Psoas muscle (tissue), 8 donors: Measurements from ENCODE around the gene PDE8A. TPM values are rescaled to one million over a fixed set of nuclear protein-coding genes. Genes with fewer than 3 reads are reported as not detected.

Experiments
- ATAC-seq, 4 donors: fragments of 200-7000 bp; cut with Tn5 transposase; one replicate each; pipeline ENCODE4 v1.9.1; 2020; ENCODE audit warnings: moderate library complexity in 3 of 4, mild to moderate bottlenecking in 2 of 4
- DNase-seq, 2 donors: peaks; one replicate each; pipeline ENCODE4 v3.0.0-alpha.2; 2020
- H3K27ac ChIP-seq: fragments of 200-600 bp; one replicate; pipeline ENCODE4 v1.8.0; 2022
- H3K27me3 ChIP-seq, 3 donors: fragments of 200-600 bp in 1 of 3; one replicate each; pipeline versions ENCODE4 v1.6.1 to v1.8.0; 2013 to 2022; ENCODE audit warnings: low read length in 2 of 3, mild to moderate bottlenecking in 2 of 3, moderate library complexity in 1 of 3; ENCODE audit not compliant: insufficient read depth in 3 of 3
- H3K36me3 ChIP-seq, 2 donors: fragments of 200-600 bp in 1 of 2; one replicate each; pipeline versions ENCODE4 v1.6.1 to v1.8.0; 2013 to 2022; ENCODE audit warnings: low read depth in 1 of 2, mild to moderate bottlenecking in 1 of 2, moderate library complexity in 1 of 2; ENCODE audit not compliant: insufficient read depth in 1 of 2
- H3K4me1 ChIP-seq: fragments of 200-600 bp; one replicate; pipeline ENCODE4 v1.8.0; 2022
- H3K4me3 ChIP-seq: fragments of 200-600 bp; one replicate; pipeline ENCODE4 v1.8.0; 2022; ENCODE audit warnings: mild to moderate bottlenecking
- H3K9me3 ChIP-seq: fragments of 200-600 bp; one replicate; pipeline ENCODE4 v1.8.0; 2022
- CTCF ChIP-seq: fragments of 200-600 bp; IDR thresholded peaks from one replicate; pipeline ENCODE4 v1.8.0; 2022; ENCODE audit warnings: antibody characterized with exemption
- WGBS, 3 donors: extraction: QIAGEN DNeasy Blood & Tissue Kit; methylation state at CpG; one replicate each; pipeline versions ENCODE4 v1.1.6 to v1.1.7; 2013; 5-methylcytosine and 5-hydroxymethylcytosine counted together
- intact Hi-C, 2 donors: fragments of 100-400 bp; cut with DNase I; formaldehyde crosslinking; loops; one replicate each; pipeline versions ENCODE4 v1.11.0 to v1.14.2; 2022
- polyA plus RNA-seq, 3 donors: library from polyadenylated mRNA; stranded (reverse); fragments of 200-250 nt; gene quantifications; one replicate each; pipeline ENCODE4 v1.2.3, GENCODE V29; 2013
- total RNA-seq, 4 donors: library from RNA; stranded (reverse); fragmentation: NEBNext Ultra II Directional in 2 of 4; extraction: Animal tissue kit (Norgen Biotek cat#: 25700) in 2 of 4; gene quantifications; one replicate each; pipeline versions ENCODE4 v1.2.1 to v1.2.4, GENCODE V29; 2021 to 2023
- donor health status: healthy with polysubstance abuse.
- donor health status: DM: no; HTN: no; CAD: no; lungs with moderate emphysema.
- donor health status: Bipolar disorder and iron deficiency.
- donor health status: healthy.
- donor health status: DM: yes; HTN: yes; CAD: no.
- donor health status: DM: no; HTN: no; CAD: no.
- donor health status: DM: no; HTN: no; CAD: no.
- donor health status: DM: yes; HTN: yes; CAD: no.

Gene PDE8A
- total and polyA plus RNA-seq, 7 donors = 6.5 to 12.1 (median 10.5) TPM

- ATAC-seq = no peak
Measured at GRCh38 chr15:85014932-85015331, 33.3 kb downstream of the PDE8A start.

GRCh38 chr15:85016275-85016674 is 34.6 kb downstream of the PDE8A start:
- no peaks in the 10 kb centered on the region for H3K27me3 ChIP-seq
- ATAC-seq = no peak

More at GRCh38 chr15:85014932-85015331, 33.3 kb downstream of the PDE8A start:
- Histone ChIP-seq H3K9me3 (no peaks in the 10 kb centered on the region), H3K27ac (no peak overlapping the region), H3K4me3 (no peak overlapping the region), H3K36me3 (no peaks in the 10 kb centered on the region), H3K4me1 (peaks cover 21% of the 10 kb centered on the region), H3K27me3 (no peaks in the 10 kb centered on the region)
- intact Hi-C loops = no loop called here
- TF ChIP-seq CTCF = no peak
- 78 to 86% (median 78%) methylated on average over 6 of the region's 6 CpGs for WGBS, 3 donors
- no peak for DNase-seq

GRCh38 chr15:85019815-85020590 is 38.3 kb downstream of the PDE8A start:
- 40 to 55% (median 42%) methylated on average over 15 of the region's 15 CpGs for WGBS, 3 donors
- TF ChIP-seq CTCF = no peak
- peaks cover 7% of the 10 kb centered on the region for H3K4me1 ChIP-seq
- H3K36me3 ChIP-seq = no peaks in the 10 kb centered on the region
- no peaks in the 10 kb centered on the region for H3K27me3 ChIP-seq
- no peaks in the 10 kb centered on the region for H3K9me3 ChIP-seq
- DNase-seq (no peak), ATAC-seq (peak in 1 of 4 donors; percentile 22)
- no peak overlapping the region for H3K4me3 ChIP-seq
- H3K27ac ChIP-seq = no peak overlapping the region
- intact Hi-C loops = no loop called here

More at GRCh38 chr15:85016275-85016674, 34.6 kb downstream of the PDE8A start:
- no peak overlapping the region for H3K4me3 ChIP-seq
- no peaks in the 10 kb centered on the region for H3K9me3 ChIP-seq
- peaks cover 8% of the 10 kb centered on the region for H3K4me1 ChIP-seq
- TF ChIP-seq CTCF = no peak
- no peak for DNase-seq
- no peaks in the 10 kb centered on the region for H3K36me3 ChIP-seq
- intact Hi-C loops = no loop called here
- no peak overlapping the region for H3K27ac ChIP-seq

GRCh38 chr15:85021409-85021808 is 39.8 kb downstream of the PDE8A start:
- Histone ChIP-seq H3K4me1 (peaks cover 21% of the 10 kb centered on the region), H3K9me3 (no peaks in the 10 kb centered on the region), H3K27ac (no peak overlapping the region), H3K36me3 (no peaks in the 10 kb centered on the region), H3K27me3 (no peaks in the 10 kb centered on the region), H3K4me3 (no peak overlapping the region)
- WGBS, 3 donors = 96 to 99% (median 98%) methylated on average over 3 of the region's 3 CpGs
- DNase-seq (no peak), ATAC-seq (no peak)
- intact Hi-C loops = no loop called here
- no peak for TF ChIP-seq CTCF
